Measurements from ENCODE around the gene ST6GALNAC3.
A peak's percentile ranks its signal among the peaks of the same experiment; 100 is the strongest.

The ST6GALNAC3 gene

GRCh38 chr1:76288758-76289483 is 214.4 kb downstream of the ST6GALNAC3 start:
- no peak for DNase-seq (ENCODE audit: low read depth)

DNA sequence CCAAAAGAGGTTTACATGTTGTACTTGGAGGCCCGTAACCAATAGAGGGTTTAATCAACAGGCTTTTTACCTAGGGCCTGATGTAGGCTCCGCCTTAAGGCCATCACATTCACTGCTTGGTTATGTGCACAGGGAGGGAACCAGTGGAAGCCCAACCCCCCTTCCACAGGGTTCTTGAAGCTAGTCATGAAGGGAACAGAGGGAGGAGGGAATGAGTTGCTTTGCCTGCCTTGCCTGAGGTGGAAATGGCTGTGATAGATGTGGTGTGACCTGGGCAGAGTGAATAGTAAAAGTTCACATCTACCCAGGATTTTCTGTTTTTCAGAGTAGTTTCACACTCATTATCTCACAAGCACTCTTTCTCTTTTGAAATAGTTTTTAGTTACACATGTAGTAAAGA is 215.1 kb downstream of the ST6GALNAC3 start:
- no peak for DNase-seq (ENCODE audit: low read depth)

GRCh38 chr1:76290271-76290670 is 215.7 kb downstream of the ST6GALNAC3 start:
- no peak for DNase-seq (ENCODE audit: low read depth)

DNA sequence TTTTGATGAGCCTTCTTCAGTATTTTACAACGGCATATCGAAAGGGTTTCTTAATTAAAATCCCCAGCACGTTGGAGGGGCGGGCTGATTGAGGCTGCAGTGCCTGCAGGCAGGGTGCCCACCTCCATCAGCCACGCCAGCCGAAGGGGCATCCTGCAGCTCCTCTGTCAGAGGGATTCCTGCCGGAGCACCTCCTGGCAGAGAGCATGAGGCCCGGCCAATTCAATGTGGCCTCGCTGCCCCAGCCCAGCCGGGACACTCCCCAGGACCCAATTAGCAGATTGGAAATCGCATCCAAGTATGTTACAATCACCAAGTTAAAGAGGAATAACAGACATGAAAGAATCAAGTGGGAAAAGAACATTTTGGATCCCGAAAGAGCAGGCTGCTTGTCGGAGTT is 216.6 kb downstream of the ST6GALNAC3 start:
- DNase-seq (ENCODE audit: low read depth): no peak

GRCh38 chr1:76291737-76292136 is 217.2 kb downstream of the ST6GALNAC3 start:
- no peak for DNase-seq (ENCODE audit: low read depth)

- DNase-seq (ENCODE audit: low read depth): no peak
Measured at GRCh38 chr1:76292418-76293184, 218.1 kb downstream of the ST6GALNAC3 start.

GRCh38 chr1:76293831-76294230 is 219.3 kb downstream of the ST6GALNAC3 start:
- no peak for DNase-seq (ENCODE audit: low read depth)

GRCh38 chr1:76294482-76295194 is 220.1 kb downstream of the ST6GALNAC3 start:
- no peak for DNase-seq (ENCODE audit: low read depth)

DNA sequence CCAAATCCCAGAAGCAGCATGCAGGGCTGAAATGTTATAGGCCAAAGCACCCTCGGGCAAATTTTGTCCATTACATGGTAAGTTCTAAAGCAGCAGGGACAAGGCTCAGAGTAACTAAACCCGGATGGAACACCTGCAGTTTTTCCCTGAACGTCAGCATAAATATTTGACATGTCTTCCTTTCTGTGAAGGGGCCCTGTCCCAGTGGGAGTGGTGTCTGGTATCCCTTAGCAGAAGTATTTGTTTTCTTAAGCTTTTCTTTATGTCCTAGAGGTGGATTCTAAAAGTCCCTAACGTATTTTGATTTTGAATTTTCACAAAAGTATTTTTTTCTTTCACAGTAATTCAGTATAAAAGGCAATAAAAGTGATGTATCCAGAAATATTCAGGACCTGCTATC is 223.9 kb downstream of the ST6GALNAC3 start:
- no peak for DNase-seq (ENCODE audit: low read depth)

DNA sequence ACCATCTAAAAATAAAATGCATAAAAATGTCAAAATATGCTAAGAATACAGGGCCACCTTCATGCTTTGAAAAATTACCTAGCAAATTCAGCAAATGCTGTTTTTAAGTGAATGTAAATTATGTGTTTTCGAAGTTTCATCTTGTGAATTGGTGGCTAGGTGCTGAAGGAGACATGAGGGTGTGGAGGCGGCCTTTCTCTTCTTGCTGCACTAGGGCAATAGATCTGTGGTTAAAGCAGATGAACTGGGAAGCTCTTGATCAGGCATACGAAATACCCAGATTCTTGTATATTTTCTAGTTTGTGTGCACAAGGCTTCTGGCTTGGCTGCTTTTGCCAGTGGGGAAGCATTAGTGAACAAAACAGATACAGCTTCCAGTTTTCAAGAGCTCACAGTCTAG is 224.5 kb downstream of the ST6GALNAC3 start:
- DNase-seq (ENCODE audit: low read depth): no peak

DNA sequence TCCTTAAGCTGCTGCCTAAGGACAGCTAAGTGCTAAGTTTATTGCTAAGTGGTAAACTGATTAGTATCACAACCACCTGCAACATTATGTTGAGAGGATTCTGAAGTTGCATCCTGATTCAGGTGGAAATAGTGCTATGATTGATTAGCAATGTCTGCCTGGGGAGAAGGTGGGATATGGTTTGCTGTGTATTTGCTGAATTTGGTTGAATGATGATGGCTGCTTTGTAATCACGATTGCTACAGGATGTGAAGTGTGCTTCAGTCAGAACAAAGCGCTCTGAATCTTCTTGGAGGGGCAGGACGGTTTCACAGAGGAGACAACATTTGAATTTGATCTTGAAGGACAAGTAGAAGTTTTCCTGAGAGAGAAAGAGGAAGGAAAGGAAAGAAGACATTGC is 226.0 kb downstream of the ST6GALNAC3 start:
- no peak for DNase-seq (ENCODE audit: low read depth)

DNA sequence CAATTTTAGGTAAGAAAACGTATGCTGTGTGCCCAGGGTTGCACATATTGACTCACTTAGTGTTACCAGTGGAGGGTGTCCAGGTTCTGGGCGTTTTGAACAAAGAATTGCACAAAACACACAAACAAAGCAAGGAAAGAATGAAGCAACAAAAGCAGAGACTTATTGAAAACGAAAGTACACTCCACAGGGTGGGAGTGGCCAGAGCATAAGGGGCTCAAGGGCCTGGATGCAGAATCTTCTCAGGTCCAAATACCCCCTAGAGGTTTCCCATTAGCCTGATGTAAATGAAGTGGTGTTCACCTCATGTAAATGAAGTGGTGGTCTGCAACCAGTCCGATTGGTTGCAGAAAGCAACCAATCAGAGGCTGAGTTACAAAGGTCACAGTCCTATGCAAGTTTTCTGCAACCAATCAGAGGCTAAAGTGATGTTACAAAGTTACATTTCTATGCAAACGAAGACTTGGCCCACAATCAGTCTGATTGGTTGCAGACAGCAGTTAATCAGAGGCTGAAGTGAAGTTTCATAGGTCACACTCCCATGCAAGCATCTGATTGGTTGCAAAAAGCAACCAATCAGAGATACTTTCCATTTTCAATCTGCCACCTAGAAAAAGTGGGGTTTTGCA is 228.3 kb downstream of the ST6GALNAC3 start:
- DNase-seq (ENCODE audit: low read depth): no peak

- no peak for DNase-seq (ENCODE audit: low read depth)
Measured at GRCh38 chr1:76303340-76303717, 228.8 kb downstream of the ST6GALNAC3 start.

DNA sequence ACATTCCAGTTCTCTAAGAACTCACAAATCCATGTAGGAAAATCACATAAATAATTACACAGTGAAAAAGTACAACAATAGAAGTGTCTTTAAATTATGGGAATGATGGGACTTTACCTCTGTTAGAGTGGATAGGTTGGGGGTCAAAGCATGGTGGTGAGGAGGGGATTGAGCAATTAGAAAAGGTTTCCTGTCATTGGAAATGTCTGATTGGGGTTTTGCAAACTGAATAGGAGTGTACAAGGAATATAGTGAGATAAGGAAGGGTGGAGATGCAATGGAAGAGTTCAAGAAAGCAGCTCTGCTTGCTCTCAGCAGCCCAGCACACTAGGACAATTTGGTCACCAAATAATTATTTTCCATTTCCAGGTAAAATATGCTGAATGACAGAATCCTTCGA is 238.8 kb downstream of the ST6GALNAC3 start:
- DNase-seq (ENCODE audit: low read depth): no peak

GRCh38 chr1:76314730-76315129 is 240.2 kb downstream of the ST6GALNAC3 start:
- DNase-seq (ENCODE audit: low read depth): no peak

DNA sequence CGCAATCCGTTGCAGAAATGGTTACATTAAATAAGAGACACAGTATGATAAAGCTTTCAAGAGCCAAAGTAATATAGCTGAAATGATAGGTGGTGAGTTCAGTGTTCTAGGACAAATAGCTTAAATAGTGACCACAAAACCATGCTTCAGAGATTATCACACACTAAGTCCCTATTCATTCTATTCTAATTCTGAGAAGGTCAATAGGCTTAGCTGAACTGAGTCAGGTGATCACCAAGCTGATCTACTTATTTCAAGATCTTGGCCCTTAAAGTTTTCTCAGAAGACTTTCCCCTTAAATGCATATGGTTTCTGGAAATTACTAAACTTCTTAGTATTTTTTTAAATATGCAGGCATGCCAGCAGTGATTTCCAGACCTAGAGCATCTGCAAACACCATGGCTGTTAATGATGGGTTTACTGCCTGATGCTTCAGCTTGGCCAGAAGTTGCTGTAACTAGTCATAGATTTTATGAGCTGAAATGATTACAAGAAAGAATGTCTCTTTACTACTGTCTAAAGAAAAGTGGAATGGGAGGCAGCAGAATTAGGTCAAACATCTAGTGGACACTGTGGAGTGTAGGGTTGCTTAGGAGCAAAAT is 242.9 kb downstream of the ST6GALNAC3 start:
- no peak for DNase-seq (ENCODE audit: low read depth)

GRCh38 chr1:76330991-76331603 is 256.6 kb downstream of the ST6GALNAC3 start:
- peak; percentile 45 for DNase-seq (ENCODE audit: low read depth)

DNA sequence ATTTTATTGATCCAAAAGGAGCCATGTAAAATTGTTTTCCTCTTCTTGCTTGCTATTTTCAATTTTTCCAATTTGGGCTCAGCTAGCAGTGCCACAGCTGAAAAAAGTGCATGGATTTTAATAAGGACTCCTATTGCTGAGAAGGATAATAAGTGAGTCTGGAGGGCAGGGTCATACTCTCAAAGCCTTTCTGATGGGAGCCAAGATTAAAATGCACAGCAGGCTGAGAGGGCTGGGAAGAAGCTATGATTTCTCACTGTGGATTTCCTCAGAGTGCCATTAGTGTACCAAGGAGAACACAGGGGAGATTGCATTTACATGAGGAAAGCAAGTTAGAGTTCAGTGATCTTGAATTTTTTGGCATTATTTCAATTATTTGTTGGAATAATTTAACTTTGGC is 261.3 kb downstream of the ST6GALNAC3 start:
- DNase-seq (ENCODE audit: low read depth): no peak

GRCh38 chr1:76336931-76337371 is 262.4 kb downstream of the ST6GALNAC3 start:
- peak; percentile 71 for DNase-seq (ENCODE audit: low read depth)

DNA sequence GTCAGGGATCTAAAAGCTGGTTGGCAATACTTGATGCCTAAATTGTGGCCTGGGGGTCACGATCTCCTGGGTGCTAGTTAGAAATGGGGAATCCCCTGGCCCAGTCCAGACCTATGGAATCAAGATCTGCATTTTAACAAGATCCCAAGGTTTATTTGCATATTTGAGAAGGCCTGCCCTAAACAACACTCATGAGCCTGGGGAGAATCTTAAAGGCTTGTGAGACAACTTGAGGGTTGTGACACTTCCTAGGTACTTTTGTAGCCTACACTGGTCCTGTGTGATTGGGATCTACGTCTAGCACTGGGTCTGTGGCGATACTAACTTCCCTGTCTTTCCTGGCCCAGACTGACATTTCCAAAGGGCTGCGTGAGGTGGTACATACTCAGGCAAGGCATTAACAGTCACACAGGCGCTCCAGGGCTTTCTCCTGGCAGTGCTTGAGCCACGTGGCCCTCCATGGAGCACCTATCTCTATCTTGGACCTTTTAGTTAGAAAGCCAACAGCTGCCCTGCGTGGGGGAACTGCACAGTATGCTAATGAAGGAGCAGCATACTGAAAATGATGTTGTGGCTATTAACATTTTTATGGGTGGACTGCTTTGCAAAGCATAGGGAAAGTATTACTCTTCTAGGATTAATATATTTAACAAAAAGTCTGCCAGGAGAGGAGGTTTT is 263.1 kb downstream of the ST6GALNAC3 start:
- no peak for DNase-seq (ENCODE audit: low read depth)

- no peak for DNase-seq (ENCODE audit: low read depth)
Measured at GRCh38 chr1:76340056-76340455, 265.5 kb downstream of the ST6GALNAC3 start.
